Ramos (cell line): ENCODE measurements around the gene TMPRSS7.

Source experiments
- in situ Hi-C: fragments of 300-500 bp; cut with MboI; formaldehyde crosslinking; loops from one replicate; pipeline ENCODE4 v1.14.3; 2022; ENCODE audit warnings: low sequenced_read_pairs; ENCODE audit not compliant: unreplicated experiment

TMPRSS7 gene, protein sequence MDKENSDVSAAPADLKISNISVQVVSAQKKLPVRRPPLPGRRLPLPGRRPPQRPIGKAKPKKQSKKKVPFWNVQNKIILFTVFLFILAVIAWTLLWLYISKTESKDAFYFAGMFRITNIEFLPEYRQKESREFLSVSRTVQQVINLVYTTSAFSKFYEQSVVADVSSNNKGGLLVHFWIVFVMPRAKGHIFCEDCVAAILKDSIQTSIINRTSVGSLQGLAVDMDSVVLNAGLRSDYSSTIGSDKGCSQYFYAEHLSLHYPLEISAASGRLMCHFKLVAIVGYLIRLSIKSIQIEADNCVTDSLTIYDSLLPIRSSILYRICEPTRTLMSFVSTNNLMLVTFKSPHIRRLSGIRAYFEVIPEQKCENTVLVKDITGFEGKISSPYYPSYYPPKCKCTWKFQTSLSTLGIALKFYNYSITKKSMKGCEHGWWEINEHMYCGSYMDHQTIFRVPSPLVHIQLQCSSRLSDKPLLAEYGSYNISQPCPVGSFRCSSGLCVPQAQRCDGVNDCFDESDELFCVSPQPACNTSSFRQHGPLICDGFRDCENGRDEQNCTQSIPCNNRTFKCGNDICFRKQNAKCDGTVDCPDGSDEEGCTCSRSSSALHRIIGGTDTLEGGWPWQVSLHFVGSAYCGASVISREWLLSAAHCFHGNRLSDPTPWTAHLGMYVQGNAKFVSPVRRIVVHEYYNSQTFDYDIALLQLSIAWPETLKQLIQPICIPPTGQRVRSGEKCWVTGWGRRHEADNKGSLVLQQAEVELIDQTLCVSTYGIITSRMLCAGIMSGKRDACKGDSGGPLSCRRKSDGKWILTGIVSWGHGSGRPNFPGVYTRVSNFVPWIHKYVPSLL

DNA sequence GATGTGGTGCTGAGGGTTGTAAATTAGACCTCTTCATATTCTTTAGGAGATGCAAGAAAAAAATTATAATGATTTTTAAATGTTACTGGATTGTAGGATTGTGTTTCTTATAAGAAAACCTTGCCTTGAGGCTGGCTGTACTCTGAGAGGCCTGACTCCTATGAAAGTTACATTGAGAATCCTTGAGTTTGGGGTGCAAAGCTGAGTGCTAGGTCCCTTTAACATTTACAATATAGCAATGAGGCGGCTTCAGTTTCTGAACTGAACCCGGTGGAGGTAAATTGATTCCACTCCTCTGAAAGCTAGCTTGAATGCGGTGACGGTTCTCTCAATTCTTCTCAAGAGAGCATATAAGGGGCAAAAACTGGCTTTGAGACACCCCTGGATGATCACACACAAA, at the start of gene TMPRSS7:
TSS of gene TMPRSS7 (plus strand) at position 301 of the 400 bp plus-strand sequence. CDS start 110 bp downstream, outside the sequence.
- in situ Hi-C loops = no loop called here

DNA sequence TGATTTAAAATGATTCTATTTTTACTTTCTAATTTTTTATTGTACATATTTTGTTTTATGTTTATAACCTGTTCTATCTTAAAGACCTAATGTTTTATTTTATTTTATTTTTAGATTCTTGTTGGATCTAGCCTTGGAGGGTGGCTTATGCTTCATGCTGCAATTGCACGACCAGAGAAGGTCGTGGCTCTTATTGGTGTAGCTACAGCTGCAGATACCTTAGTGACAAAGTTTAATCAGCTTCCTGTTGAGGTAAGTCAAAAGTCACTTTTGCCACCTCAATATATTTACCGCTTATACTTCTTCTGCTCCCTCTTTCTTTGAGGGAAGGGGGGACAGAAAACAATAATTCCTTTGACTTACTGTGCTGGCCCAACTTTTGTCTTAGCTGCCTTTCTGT, 47.7 kb upstream of the TMPRSS7 start:
- in situ Hi-C loops = no loop called here

DNA sequence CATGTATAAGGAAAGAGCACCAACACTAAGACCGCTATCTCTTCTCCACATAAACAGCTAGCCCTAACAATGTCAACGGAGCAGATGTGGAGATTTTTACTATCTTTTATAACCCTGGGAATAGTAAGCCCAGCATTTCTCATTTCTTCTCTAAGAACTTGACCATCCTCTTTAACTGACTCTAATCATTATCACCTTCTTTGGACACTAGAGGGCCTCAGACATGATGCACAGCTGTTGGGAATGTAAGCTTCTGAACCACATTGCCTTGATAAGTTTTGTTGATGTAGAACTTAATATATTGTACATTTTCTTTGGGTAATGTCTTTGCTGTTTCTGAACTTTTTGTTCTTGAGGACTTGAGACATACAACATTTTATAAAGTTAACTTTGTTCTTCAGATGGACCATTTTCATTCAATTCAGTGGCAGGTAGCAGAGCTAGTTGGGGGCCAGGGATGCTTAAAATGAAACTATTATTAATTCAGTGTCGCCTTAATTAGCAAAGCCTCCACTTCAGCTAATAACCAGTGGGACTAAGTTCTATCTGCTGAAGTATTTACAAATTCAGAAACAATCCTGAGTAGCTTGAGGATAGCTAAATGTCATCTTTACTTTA, 45.4 kb upstream of the TMPRSS7 start:
- in situ Hi-C loops = no loop called here

DNA sequence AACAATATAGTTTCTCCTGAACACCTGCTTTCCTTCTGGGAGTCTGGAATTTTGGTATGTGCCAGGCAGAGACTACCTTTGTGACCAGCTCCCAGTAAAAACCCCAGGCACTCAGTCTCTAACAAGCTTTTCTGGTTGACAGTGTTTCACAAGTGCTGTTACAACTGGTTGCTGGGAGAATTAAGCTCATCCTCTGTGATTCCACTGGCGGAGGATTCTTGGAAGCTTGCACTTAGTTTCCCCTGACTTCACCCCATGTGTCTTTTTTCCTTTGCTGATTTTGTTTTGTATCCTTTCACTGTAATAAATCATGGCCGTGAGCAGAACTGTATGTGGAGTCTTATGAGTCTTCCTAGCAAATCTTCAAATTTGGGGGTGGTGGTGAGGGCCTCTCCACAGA, 41.5 kb upstream of the TMPRSS7 start:
- in situ Hi-C loops = no loop called here

DNA sequence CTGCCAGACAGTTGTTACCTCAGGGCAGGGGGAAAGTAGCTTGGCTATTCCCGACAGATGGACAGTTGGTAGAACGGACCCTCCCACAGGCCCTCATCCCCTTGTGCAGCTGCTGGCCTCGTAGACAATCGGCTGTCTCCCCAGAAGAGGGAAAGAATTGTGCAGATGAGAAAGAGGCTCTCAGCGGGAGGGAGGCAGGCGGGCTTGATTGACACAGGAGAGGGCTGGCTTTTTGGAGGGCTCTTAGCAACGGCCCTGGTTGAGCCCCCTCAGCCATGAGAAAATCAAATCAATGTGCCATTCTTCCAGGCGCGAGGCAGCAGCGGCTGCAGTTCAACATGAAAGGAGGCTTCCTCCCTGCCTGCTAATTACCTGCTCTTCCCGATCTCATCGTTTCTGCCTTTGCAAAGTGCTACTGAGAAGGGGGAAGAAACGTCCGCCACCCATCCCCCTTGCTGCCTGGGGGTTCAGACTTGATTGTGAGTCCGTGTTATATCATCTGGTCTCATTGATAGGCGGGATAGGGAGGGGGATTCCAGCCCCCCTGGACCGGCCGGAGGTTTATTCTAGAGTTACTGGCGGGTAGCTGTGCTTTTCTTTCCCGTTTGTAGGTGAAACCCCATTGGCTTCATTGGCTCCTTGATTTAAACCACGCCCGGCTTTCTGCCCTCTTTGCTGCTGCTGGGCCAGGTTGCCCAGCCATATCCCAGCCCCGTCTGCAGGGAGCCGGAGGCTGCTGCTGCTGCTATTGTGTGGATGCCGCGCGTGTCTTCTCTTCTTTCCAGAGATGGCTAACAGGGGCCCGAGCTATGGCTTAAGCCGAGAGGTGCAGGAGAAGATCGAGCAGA, 35.7 kb upstream of the TMPRSS7 start, which contains the start of gene TAGLN3:
TSS of gene TAGLN3 (plus strand) at position 287 of the 848 bp plus-strand sequence. CDS start at position 788, 501 bp downstream.
- in situ Hi-C loops = no loop called here

DNA sequence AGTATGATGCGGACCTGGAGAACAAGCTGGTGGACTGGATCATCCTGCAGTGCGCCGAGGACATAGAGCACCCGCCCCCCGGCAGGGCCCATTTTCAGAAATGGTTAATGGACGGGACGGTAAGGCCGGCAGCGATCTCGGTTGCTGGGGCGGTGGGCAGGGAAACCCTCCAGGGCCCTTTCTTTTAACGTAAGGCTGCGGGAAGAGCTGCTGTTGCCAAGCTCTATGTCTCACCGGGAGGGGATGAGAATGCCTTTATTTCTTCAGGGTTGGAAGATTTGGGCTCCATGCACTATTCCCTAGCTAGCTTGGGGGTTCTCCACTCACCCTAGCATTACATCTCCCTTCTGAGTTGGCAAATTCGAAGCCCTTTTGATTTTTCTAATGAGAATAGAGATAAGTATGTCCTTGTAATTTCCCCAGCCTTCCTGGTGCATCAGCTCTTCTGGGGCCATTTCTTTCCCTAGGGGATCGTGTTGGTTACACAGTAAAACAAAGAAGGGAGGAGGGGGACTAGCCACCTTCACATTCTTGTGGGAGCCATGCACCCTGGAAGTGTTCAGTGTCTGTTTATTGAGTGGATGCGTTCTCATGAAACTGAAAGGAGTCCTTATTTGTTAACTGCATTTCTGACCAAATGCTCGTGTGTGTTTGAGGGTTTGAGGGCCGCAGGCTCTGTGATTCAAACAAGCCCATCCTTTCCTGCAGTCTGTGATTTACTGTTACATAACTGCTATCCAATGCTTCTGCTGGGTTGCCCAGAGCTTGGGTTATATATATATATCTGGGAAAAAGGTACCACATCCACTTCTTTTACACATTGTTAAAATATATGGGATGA, 34.8 kb upstream of the TMPRSS7 start:
- in situ Hi-C loops = no loop called here

DNA sequence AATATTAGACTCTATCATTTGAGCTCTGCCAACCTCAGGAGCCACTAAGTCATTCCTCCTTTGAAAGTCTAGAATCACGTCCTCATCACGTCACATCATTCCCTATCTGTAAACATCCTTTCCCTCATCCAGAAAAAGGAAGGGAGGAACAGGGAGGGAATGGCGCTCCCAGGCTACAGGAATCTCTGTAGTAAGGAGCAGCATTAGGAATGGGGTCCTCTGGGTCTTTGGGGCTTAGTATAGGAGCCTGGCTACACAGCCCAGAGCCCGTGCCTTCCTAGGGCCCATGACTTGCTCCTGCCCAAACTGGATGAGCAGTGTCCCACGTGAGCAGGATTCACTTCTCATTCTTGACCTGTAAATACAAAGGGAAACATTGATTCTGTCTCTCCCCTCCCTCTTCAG, 34.2 kb upstream of the TMPRSS7 start:
- in situ Hi-C loops = no loop called here

DNA sequence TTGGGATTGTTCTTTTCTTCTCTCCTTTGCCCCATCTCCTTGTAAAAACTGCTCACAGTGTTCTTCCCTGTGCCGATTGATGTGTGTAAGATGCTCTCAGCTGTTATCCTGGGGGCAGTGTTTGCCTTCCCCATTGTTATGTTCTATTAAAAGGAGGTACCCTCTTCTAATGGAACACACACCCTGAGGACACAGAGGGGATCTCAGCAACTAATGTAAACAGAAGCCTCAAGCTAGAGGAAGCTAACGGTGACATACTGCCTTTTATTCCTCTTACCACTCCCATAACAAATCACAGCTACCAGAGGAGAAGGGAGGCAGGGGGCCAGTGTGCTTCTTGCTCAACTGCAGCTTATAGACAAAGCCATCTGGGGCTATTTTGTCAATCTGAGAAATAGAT, 33.6 kb upstream of the TMPRSS7 start:
- in situ Hi-C loops = no loop called here

DNA sequence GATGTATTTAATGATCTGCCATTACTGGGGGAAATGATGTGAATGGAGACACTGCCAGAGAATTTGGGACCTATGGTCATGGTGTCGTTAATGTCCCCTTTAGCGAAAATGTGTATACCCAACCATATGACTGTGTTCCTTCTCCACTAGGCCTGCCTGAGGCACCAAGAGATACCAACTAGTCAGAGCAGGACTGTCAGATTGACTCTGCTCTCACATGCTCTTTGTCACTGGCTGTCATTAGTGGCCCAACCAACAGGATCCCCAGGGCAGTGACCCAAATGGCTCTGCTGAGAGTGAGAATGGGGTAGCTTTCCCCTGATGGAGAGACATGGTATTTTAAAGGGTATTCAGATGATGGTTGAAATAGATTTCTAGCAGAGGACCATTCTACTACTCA, 33.0 kb upstream of the TMPRSS7 start:
- in situ Hi-C loops = no loop called here

DNA sequence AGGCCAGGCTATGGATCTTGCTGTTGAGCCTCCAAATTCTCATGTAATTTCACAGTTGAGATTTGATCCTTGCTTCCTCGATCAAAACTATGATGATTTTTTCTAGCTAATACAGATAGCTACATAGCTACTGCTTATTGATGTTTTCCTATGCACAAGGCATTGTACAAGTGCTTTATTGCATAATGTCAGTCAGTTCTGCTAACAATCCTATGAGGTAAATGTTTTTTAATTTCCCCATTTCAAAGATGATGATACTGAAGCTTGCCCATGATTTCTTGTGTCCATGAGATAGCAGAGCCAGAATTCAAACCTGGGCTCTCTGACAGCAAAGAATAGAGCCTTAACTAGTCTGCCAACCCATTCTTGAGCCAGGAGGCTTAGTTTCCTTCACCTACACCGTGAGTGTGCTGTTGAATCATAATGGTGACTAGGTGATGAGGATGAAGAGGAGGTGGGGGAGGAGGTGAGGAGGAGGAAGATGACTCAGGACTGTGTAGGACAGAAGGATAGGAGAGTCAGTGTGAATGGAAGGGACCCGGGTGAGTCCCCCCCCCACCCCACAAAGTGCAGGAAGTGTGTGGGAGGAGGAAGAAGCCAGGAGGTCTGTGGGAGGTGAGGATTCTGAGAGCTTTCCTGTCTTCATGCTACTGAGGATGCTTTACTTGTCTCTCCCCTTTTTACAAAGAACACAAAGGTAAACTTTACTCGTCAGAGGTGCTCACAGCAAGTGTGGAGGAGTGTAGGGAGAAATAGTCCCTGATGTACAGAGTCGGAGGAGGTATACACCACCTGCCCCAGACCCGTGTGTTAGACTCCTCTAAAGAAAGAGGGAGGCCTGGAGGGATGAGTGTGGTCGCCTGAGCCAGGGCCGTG, 32.2 kb upstream of the TMPRSS7 start:
- in situ Hi-C loops = no loop called here

DNA sequence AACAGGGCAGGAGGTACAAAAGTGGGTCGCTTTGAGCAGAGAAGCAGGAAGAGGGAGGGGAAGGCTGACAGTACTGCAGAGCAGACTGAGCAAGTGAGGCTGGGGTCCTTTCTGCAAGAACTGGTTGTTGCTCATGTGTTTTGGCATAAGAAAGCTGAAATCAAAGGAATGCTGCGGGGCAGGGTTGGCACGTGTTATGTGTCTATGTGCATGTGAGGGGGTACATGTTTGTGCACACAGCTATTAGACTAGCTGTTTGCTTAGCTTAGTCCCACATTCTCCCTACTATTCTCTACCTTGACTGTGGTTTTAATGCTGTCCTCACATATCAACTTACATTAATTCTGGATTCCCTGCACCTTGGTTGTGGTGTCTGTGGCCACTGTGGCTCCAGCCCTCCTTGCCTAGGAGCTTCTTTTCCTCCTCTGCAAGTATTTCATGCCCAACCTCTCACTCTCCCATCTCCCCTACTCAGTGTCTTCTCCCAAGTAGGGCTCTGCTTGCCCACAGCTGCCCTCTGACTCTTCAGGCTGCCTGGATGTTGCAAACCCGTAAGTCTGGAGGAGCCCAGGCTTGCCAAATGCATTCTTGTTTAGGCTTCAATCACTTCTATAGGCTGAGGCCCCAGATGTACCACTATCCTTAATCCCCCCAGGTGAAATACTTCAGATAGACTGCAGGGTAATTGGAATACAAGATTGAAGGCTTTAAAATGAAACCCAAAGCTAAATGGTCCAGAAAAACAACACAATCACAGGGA, 31.0 kb upstream of the TMPRSS7 start:
- in situ Hi-C loops = no loop called here

DNA sequence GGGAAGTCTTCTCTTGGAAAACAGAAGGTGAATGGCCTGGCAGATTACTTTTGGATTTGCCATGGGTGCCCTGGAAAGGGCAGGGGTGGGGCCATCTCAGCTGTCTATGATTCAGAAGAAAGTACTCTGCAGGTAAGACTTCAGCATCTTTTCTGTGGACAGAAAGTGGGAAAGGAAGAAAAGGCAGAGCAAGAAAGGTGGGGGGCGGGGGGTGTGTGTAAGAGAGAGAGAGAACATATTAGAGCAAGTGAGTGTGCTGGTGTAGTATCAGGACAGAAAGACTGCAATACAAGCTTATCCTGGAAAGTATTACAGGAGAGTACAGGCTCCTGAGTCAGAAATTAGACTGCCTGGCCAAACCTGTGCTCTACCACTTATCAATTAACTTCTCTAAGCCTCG, 30.3 kb upstream of the TMPRSS7 start:
- in situ Hi-C loops = no loop called here

DNA sequence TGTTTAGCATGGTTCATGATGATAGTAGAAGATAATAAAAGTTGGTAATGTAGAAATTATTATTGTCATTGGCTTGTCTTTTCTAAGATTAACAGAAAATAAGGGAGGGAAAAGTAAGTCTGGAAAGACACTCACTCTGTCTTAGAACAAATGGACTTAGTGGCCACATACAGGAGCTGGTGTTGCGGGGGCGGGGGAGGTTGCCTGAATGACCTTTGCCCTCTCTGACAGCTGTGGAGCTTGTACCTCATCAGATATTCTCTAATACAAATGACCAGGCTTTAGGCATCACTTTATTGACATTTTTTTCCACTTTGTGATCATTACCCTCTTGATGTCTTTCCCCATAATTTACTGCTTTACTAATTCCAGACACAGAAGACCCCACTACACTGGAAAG, 29.9 kb upstream of the TMPRSS7 start:
- in situ Hi-C loops = no loop called here

DNA sequence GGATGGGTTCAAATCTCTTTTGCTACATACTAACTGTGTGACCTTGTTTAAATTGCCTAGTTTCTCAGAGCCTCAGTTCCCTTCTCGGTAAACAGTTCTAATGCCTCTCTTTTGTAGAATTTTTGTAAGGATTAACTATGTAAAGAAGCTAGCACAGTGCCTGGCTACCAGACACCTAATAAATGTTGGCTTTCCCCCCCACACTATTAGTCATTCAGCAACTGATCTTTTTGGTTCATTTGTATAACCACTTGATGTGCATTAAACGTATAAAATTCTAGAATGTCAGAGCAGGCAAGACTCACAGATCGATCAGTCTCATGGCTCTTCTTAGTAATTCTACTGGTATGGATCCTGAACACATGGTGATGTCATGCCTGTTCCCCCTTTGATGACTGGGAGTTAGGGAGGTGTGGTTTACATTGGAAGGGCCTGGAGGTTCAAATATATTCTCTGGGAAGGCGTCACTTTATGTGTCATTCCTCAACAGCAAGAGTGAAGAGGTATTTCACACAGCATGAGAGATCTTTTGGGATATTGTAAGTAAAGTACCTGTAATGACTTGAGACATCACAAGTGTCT, 29.4 kb upstream of the TMPRSS7 start:
- in situ Hi-C loops = no loop called here

DNA sequence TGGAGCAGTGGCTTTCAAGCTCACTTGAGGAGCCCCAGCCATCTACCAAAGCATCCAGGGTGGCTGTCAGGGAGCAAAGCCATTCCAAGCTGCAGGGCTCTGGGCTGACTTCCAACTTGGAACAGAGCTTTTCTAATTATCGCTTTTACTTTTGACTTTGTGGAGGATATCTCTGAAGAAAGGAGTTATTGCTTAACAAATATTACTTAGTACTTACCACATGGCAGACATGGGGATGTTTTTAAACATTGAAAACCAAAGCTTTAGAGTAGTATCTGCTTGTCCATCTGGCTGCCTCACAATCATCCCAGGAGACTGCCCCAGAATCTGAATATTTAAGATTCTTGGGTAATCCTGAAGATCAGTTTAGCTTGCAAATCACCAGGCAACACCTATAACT, 26.9 kb upstream of the TMPRSS7 start:
- in situ Hi-C loops = no loop called here

DNA sequence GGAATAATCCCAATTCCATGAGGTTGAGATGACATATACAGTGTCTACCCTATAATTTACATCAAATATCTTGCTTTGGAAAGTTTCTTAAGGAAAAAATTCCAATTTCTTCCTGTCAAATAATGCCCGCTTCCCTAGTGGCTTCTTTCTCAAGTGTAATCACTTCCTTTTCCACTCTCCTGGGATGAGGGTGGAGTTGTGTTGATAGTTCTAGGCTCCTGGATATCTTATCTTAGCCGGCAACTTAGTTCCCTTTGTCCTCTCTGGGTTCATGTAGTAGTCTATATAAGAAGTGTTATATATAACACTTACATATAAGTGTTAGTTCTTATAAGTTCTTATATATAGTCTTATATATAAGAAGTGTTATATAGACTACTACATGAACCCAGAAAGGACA, 24.9 kb upstream of the TMPRSS7 start:
- in situ Hi-C loops = no loop called here

DNA sequence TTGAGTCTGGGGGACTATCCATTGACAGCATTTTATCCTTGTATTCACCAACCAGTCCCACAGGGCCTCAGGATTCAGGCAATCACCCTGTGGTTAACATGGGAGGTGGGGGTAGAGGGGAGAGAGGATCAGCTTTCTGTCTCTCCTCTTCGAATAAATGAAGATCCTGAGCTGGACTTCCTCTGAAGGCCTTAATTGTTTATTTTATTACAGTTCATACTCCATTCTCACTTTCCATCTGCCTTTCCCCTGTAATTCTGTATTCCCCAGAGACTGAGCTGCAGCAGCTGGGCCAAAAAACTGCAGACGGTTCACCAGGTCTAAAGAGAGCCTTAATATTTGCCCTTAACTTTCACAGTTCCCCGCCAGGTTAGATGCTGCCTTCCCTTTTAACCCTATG, 23.9 kb upstream of the TMPRSS7 start:
- in situ Hi-C loops = no loop called here
